Measurements from ENCODE around the gene DENND6A. TPM values are rescaled to one million over a fixed set of nuclear protein-coding genes. Genes with fewer than 3 reads are reported as not detected.

DENND6A gene
- total and polyA plus RNA-seq, 2 of the 13 experiments (the other 11 are each of a cell fraction or from before 2014, with no cell fraction given), result 9.4 to 11.1 TPM

DNA sequence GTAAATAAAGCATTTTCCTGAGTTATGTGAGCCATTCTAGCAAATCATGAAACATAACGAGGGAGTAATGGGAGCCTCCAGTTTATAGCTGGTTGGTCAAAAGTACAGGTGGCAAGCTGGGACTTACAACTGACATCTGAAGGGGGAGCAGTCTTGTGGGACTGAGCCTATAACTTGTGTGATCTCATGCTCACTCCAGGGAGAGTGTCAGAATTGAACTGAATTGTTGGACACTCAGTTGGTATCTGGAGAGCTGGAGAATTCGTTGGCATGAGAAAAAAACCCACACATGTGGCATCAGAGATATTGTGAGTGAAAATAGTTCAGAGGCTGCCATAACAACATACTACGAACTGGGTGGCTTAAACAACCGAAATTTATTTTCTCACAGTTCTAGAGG, 22.8 kb upstream of the DENND6A start:
- peak overlapping the region; percentile 33; the same call in 1 of the 2 replicates for H3K4me2 ChIP-seq (ENCODE audit: low read depth, low read length)
- WGBS (ENCODE audit: low lambda C conversion rate), result 7% methylated on average over 4 of the region's 4 CpGs
- intact Hi-C loops (cut with micrococcal nuclease; ENCODE audit: unreplicated experiment) (no loop called here), in situ Hi-C loops (cut with HindIII; ENCODE audit: extremely low pct_ligation_motif_present, low pct_unique_long_range_greater_than_20kb) (no loop called here)
- DNase-seq (ENCODE audit: low spot score) (no peak), FAIRE-seq (no peak), ATAC-seq (peak; percentile 65)
- BruUV-seq (replicated peaks), result no TSS peak
- no peak overlapping the region for H3K9ac ChIP-seq (ENCODE audit: insufficient read depth, low read depth, low read length)
- H3K79me2 ChIP-seq (ENCODE audit: insufficient read depth, low read length), result no peaks in the 10 kb centered on the region
- H3K27ac ChIP-seq (ENCODE audit: extremely low read length, insufficient read depth, low read length), result no peak overlapping the region
- H3K27me3 ChIP-seq (ENCODE audit: control insufficient read depth in 1 of 2, insufficient read depth in 2 of 2, low read length in 2 of 2), result no peaks in the 10 kb centered on the region
- no peaks in the 10 kb centered on the region for H3K9me3 ChIP-seq (ENCODE audit: low read length)
- H3K36me3 ChIP-seq (replicated peaks in 1 of 2; ENCODE audit: control insufficient read depth in 1 of 2, insufficient read depth in 2 of 2, low read length in 2 of 2), result no peaks in the 10 kb centered on the region
- H3K4me3 ChIP-seq (replicated peaks in 1 of 3; ENCODE audit: insufficient read depth in 1 of 3, low read depth in 2 of 3, low read length in 3 of 3), result no peak overlapping the region
- TF ChIP-seq, protein P1, sequence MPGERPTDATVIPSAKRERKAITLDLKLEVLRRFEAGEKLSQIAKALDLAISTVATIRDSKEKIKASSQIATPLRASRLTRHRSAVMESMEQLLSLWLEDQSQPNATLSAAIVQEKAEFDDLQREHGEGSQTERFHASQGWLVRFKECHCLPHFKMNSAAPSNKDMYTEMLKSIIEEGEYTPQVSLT (CRISPR knock-in tag; IDR thresholded peaks at IDR 0.05; ENCODE audit: borderline replicate concordance, low read depth), result no peak
- TF ChIP-seq ZFAT (CRISPR knock-in tag; conservative IDR thresholded peaks at IDR 0.05), result no peak
- TF ChIP-seq HNRNPL (IDR thresholded peaks at IDR 0.05; ENCODE audit: low read depth, low read length), result no peak
- TF ChIP-seq, protein P2, sequence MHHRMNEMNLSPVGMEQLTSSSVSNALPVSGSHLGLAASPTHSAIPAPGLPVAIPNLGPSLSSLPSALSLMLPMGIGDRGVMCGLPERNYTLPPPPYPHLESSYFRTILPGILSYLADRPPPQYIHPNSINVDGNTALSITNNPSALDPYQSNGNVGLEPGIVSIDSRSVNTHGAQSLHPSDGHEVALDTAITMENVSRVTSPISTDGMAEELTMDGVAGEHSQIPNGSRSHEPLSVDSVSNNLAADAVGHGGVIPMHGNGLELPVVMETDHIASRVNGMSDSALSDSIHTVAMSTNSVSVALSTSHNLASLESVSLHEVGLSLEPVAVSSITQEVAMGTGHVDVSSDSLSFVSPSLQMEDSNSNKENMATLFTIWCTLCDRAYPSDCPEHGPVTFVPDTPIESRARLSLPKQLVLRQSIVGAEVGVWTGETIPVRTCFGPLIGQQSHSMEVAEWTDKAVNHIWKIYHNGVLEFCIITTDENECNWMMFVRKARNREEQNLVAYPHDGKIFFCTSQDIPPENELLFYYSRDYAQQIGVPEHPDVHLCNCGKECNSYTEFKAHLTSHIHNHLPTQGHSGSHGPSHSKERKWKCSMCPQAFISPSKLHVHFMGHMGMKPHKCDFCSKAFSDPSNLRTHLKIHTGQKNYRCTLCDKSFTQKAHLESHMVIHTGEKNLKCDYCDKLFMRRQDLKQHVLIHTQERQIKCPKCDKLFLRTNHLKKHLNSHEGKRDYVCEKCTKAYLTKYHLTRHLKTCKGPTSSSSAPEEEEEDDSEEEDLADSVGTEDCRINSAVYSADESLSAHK (CRISPR knock-in tag; IDR thresholded peaks at IDR 0.05; ENCODE audit: borderline replicate concordance), result no peak
- TF ChIP-seq, protein P3, sequence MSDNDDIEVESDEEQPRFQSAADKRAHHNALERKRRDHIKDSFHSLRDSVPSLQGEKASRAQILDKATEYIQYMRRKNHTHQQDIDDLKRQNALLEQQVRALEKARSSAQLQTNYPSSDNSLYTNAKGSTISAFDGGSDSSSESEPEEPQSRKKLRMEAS (IDR thresholded peaks at IDR 0.05), result no peak
- TF ChIP-seq ZNF724P (CRISPR knock-in tag; IDR thresholded peaks at IDR 0.05; ENCODE audit: borderline replicate concordance), result no peak
- TF ChIP-seq, protein P4, sequence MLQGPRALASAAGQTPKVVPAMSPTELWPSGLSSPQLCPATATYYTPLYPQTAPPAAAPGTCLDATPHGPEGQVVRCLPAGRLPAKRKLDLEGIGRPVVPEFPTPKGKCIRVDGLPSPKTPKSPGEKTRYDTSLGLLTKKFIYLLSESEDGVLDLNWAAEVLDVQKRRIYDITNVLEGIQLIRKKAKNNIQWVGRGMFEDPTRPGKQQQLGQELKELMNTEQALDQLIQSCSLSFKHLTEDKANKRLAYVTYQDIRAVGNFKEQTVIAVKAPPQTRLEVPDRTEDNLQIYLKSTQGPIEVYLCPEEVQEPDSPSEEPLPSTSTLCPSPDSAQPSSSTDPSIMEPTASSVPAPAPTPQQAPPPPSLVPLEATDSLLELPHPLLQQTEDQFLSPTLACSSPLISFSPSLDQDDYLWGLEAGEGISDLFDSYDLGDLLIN (CRISPR knock-in tag; IDR thresholded peaks at IDR 0.05; ENCODE audit: borderline replicate concordance), result no peak
- TF ChIP-seq NFYB (CRISPR knock-in tag; IDR thresholded peaks at IDR 0.05), result no peak
- TF ChIP-seq ATF1 (CRISPR knock-in tag; IDR thresholded peaks at IDR 0.05), result no peak
- TF ChIP-seq ZNF782 (CRISPR knock-in tag; IDR thresholded peaks at IDR 0.05; ENCODE audit: borderline replicate concordance), result no peak
- TF ChIP-seq ZBTB7B (CRISPR knock-in tag; IDR thresholded peaks at IDR 0.05), result no peak
- TF ChIP-seq, protein P5, sequence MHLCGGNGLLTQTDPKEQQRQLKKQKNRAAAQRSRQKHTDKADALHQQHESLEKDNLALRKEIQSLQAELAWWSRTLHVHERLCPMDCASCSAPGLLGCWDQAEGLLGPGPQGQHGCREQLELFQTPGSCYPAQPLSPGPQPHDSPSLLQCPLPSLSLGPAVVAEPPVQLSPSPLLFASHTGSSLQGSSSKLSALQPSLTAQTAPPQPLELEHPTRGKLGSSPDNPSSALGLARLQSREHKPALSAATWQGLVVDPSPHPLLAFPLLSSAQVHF (CRISPR knock-in tag; IDR thresholded peaks at IDR 0.05), result no peak
- TF ChIP-seq ZNF562 (CRISPR knock-in tag; IDR thresholded peaks at IDR 0.05; ENCODE audit: borderline replicate concordance), result no peak
- POLR2A ChIA-PET, result no interaction called here
- no peaks in the 10 kb centered on the region for H4K20me1 ChIP-seq (ENCODE audit: insufficient read depth, low read length)
- H3K4me1 ChIP-seq (ENCODE audit: insufficient read depth, low read length), result peaks cover 22% of the 10 kb centered on the region
- CTCF ChIA-PET (ENCODE audit: low intra/inter-chr PET ratio, low total read pairs), result no interaction called here
- no peak overlapping the region for H2AFZ ChIP-seq (ENCODE audit: low read length)
